Activated CD4-positive, alpha-beta memory T cell treated with anti-CD3 and anti-CD28 coated beads, Interleukin-2, amount 10 ng/mL, durations not matched to agents 7 days and 5 days (primary cell): Measurements from ENCODE around the gene TRIM6. TPM values are rescaled to one million over a fixed set of nuclear protein-coding genes. Genes with fewer than 3 reads are reported as not detected.
"Not testable (repeated sequence)": the region's sequence is repeated elsewhere in the genome, so short reads cannot be mapped to it uniquely, and the experiment has no call there.

Experiments
- CTCF ChIA-PET: fragments of 350-600 bp; sonication (Branson Sonifier 250); formaldehyde crosslinking; loops from one replicate; lab custom pipeline; 2021; ENCODE audit warnings: antibody characterized with exemption, inconsistent platforms; lab: Charles Lee
- POLR2A ChIA-PET: fragments of 350-600 bp; sonication (Branson Sonifier 250); formaldehyde crosslinking; loops from one replicate; lab custom pipeline; 2021; ENCODE audit warnings: antibody characterized with exemption; lab: Charles Lee
- DNase-seq: peaks from one replicate; pipeline ENCODE4 v3.0.0-alpha.2; 2020
- H3K27ac Mint-ChIP-seq: one replicate; pipeline ENCODE4 v1.8.0; 2021; ENCODE audit warnings: mild to moderate bottlenecking, mixed read lengths
- H3K27me3 Mint-ChIP-seq: one replicate; pipeline ENCODE4 v1.8.0; 2021; ENCODE audit warnings: mixed read lengths
- H3K36me3 Mint-ChIP-seq: one replicate; pipeline ENCODE4 v1.8.0; 2021; ENCODE audit warnings: low read depth, mixed read lengths
- H3K4me1 Mint-ChIP-seq: one replicate; pipeline ENCODE4 v1.8.0; 2021; ENCODE audit warnings: mixed read lengths
- H3K4me3 Mint-ChIP-seq: one replicate; pipeline ENCODE4 v1.8.0; 2021; ENCODE audit warnings: mild to moderate bottlenecking, mixed read lengths
- H3K9me3 Mint-ChIP-seq: one replicate; pipeline ENCODE4 v1.8.0; 2021; ENCODE audit warnings: mixed read lengths
- total RNA-seq, 2 experiments: library from RNA; stranded (reverse); gene quantifications; one replicate each; pipeline ENCODE4 v1.2.3, GENCODE V29; 2021

TRIM6 gene
- total RNA-seq, 2 experiments from 2014 or later: 0.60 to 1.1 TPM

- Mint-ChIP-seq H3K9me3 (peaks cover 8% of the 10 kb centered on the region), H3K4me1 (no peaks in the 10 kb centered on the region), H3K27ac (no peak overlapping the region), H3K4me3 (no peak overlapping the region), H3K36me3 (peaks cover 7% of the 10 kb centered on the region), H3K27me3 (peaks cover 2% of the 10 kb centered on the region)
- ChIA-PET POLR2A (no interaction called here), CTCF (no interaction called here)
- DNase-seq: no peak
These were observed 59.0 kb downstream of the TRIM6 start for GRCh38 chr11:5655474-5655873.

- H3K27ac Mint-ChIP-seq, H3K4me3 Mint-ChIP-seq, CTCF ChIA-PET, H3K4me1 Mint-ChIP-seq, DNase-seq, H3K36me3 Mint-ChIP-seq, POLR2A ChIA-PET, H3K27me3 Mint-ChIP-seq, H3K9me3 Mint-ChIP-seq: not testable (repeated sequence)
These were observed 60.5 kb downstream of the TRIM6 start for GRCh38 chr11:5656956-5657355.

DNA sequence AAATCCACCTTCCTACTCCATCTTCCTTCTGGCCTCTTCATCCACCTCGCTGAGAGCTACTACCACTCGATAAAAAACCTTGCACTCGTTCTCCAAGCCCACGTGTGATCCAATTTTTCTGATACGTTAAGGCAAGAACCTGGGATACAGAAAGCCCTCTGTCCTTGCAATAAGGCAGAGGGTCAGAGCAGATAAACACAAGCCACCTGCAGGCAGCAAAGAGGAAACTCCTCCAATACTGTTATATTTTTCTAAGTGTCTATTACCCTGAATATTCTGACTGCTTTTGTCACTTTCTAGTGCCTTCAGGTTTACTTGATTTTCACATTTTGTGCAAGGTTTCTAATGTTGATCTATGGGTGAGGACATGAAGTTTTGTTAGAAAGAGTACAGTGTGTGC, 61.9 kb downstream of the TRIM6 start:
- CTCF ChIA-PET: no interaction called here
- POLR2A ChIA-PET: no interaction called here
- no peak for DNase-seq
- Mint-ChIP-seq H3K27me3 (no peaks in the 10 kb centered on the region), H3K36me3 (peaks cover 7% of the 10 kb centered on the region), H3K9me3 (peaks cover 6% of the 10 kb centered on the region), H3K27ac (no peak overlapping the region), H3K4me3 (no peak overlapping the region), H3K4me1 (no peaks in the 10 kb centered on the region)

Other genes with a start within 250 kb of the TRIM6 start
- gene OR51B6, start 245.1 kb upstream of the TRIM6 start, total RNA-seq: not detected
- not detected for gene OR51M1, start 212.8 kb upstream of the TRIM6 start, total RNA-seq
- not detected for gene OR51Q1, start 174.5 kb upstream of the TRIM6 start, total RNA-seq
- not detected for gene OR51I1, start 155.1 kb upstream of the TRIM6 start, total RNA-seq
- not detected for gene OR51I2, start 147.3 kb upstream of the TRIM6 start, total RNA-seq
- not detected for gene OR52D1, start 108.0 kb upstream of the TRIM6 start, total RNA-seq
- not detected for gene UBQLN3, start 86.7 kb upstream of the TRIM6 start, total RNA-seq
- under 1 TPM; 0.13 to 0.28 TPM for gene UBQLNL, start 79.9 kb upstream of the TRIM6 start, total RNA-seq
- gene OR52H1, start 48.1 kb upstream of the TRIM6 start, total RNA-seq: not detected
- not detected for gene OR52B6, start 15.8 kb upstream of the TRIM6 start, total RNA-seq
- 10 to 100 TPM; 18.2 to 19.8 TPM for gene TRIM34, start 28.4 kb downstream of the TRIM6 start, total RNA-seq
- 10 to 100 TPM; 33.5 to 33.9 TPM for gene TRIM5, start 88.4 kb downstream of the TRIM6 start, total RNA-seq
- gene TRIM22, start 93.2 kb downstream of the TRIM6 start, total RNA-seq: 100 to 1,000 TPM; 213 to 221 TPM
- under 1 TPM; 0.30 to 0.50 TPM for gene OR56B1, start 139.8 kb downstream of the TRIM6 start, total RNA-seq
- 1 to 10 TPM; 1.5 to 1.9 TPM for gene OR52N4, start 157.6 kb downstream of the TRIM6 start, total RNA-seq
- not detected for gene OR52N5, start 186.7 kb downstream of the TRIM6 start, total RNA-seq
- not detected for gene OR52N1, start 194.6 kb downstream of the TRIM6 start, total RNA-seq
- gene OR52N2, start 212.3 kb downstream of the TRIM6 start, total RNA-seq: not detected
- not detected for gene OR52E6, start 245.3 kb downstream of the TRIM6 start, total RNA-seq